ENCODE data around the gene PMF1. TPM values are rescaled to one million over a fixed set of nuclear protein-coding genes. Genes with fewer than 3 reads are reported as not detected.

Gene PMF1
- total and polyA plus RNA-seq, 2 of the 13 experiments (the other 11 are each of a cell fraction or from before 2014, with no cell fraction given): 72.5 to 89.0 TPM

GRCh38 chr1:156241311-156241811, 28.6 kb downstream of the PMF1 start:
- Histone ChIP-seq H3K36me3 (replicated peaks in 1 of 2; ENCODE audit: control insufficient read depth in 1 of 2, insufficient read depth in 2 of 2, low read length in 2 of 2) (peaks cover 12 to 28% of the 10 kb centered on the region in 2 experiments), H3K27me3 (ENCODE audit: control insufficient read depth in 1 of 2, insufficient read depth in 2 of 2, low read length in 2 of 2) (no peaks in the 10 kb centered on the region), H3K79me2 (ENCODE audit: insufficient read depth, low read length) (no peaks in the 10 kb centered on the region), H3K27ac (ENCODE audit: extremely low read length, insufficient read depth, low read length) (no peak overlapping the region), H3K4me3 (replicated peaks in 1 of 3; ENCODE audit: insufficient read depth in 1 of 3, low read depth in 2 of 3, low read length in 3 of 3) (no peak overlapping the region), H3K4me2 (ENCODE audit: low read depth, low read length) (no peak overlapping the region), H3K9ac (ENCODE audit: insufficient read depth, low read depth, low read length) (no peak overlapping the region), H2AFZ (ENCODE audit: low read length) (no peak overlapping the region), H4K20me1 (ENCODE audit: insufficient read depth, low read length) (no peaks in the 10 kb centered on the region), H3K4me1 (ENCODE audit: insufficient read depth, low read length) (peaks cover 14% of the 10 kb centered on the region), H3K9me3 (ENCODE audit: low read length) (no peaks in the 10 kb centered on the region)
- FAIRE-seq (no peak), ATAC-seq (no peak), DNase-seq (ENCODE audit: low spot score) (no peak)
- POLR2A ChIA-PET: no interaction called here
- CTCF ChIA-PET (ENCODE audit: low intra/inter-chr PET ratio, low total read pairs): no interaction called here
- in situ Hi-C loops (cut with HindIII; ENCODE audit: extremely low pct_ligation_motif_present, low pct_unique_long_range_greater_than_20kb) (no loop called here), intact Hi-C loops (cut with micrococcal nuclease; ENCODE audit: unreplicated experiment) (no loop called here)
- TF ChIP-seq FOXO4 (CRISPR knock-in tag; conservative IDR thresholded peaks at IDR 0.05) (no peak), ZNF83 (CRISPR knock-in tag; IDR thresholded peaks at IDR 0.05; ENCODE audit: borderline replicate concordance) (no peak), PAWR (CRISPR knock-in tag; IDR thresholded peaks at IDR 0.05; ENCODE audit: borderline replicate concordance) (no peak), ZNF775 (CRISPR knock-in tag; IDR thresholded peaks at IDR 0.05; ENCODE audit: borderline replicate concordance) (no peak), ONECUT2 (CRISPR knock-in tag; IDR thresholded peaks at IDR 0.05) (no peak), SOX13 (IDR thresholded peaks at IDR 0.05) (no peak), SOX13 (CRISPR knock-in tag; conservative IDR thresholded peaks at IDR 0.05 in 1 of 2, IDR thresholded peaks at IDR 0.05 in 1 of 2) (no peak), HNRNPK (IDR thresholded peaks at IDR 0.05; ENCODE audit: low read depth, low read length, poor library complexity, severe bottlenecking) (no peak), FOXM1 (CRISPR knock-in tag; IDR thresholded peaks at IDR 0.05) (no peak), MTF2 (CRISPR knock-in tag; IDR thresholded peaks at IDR 0.05; ENCODE audit: borderline replicate concordance) (no peak), ZNF230 (CRISPR knock-in tag; IDR thresholded peaks at IDR 0.05) (no peak), SRY (CRISPR knock-in tag; IDR thresholded peaks at IDR 0.05) (no peak), ZNF550 (CRISPR knock-in tag; IDR thresholded peaks at IDR 0.05; ENCODE audit: borderline replicate concordance) (no peak), HBP1 (CRISPR knock-in tag; IDR thresholded peaks at IDR 0.05; ENCODE audit: low read depth) (no peak)
- TF ChIP-seq, protein P1, sequence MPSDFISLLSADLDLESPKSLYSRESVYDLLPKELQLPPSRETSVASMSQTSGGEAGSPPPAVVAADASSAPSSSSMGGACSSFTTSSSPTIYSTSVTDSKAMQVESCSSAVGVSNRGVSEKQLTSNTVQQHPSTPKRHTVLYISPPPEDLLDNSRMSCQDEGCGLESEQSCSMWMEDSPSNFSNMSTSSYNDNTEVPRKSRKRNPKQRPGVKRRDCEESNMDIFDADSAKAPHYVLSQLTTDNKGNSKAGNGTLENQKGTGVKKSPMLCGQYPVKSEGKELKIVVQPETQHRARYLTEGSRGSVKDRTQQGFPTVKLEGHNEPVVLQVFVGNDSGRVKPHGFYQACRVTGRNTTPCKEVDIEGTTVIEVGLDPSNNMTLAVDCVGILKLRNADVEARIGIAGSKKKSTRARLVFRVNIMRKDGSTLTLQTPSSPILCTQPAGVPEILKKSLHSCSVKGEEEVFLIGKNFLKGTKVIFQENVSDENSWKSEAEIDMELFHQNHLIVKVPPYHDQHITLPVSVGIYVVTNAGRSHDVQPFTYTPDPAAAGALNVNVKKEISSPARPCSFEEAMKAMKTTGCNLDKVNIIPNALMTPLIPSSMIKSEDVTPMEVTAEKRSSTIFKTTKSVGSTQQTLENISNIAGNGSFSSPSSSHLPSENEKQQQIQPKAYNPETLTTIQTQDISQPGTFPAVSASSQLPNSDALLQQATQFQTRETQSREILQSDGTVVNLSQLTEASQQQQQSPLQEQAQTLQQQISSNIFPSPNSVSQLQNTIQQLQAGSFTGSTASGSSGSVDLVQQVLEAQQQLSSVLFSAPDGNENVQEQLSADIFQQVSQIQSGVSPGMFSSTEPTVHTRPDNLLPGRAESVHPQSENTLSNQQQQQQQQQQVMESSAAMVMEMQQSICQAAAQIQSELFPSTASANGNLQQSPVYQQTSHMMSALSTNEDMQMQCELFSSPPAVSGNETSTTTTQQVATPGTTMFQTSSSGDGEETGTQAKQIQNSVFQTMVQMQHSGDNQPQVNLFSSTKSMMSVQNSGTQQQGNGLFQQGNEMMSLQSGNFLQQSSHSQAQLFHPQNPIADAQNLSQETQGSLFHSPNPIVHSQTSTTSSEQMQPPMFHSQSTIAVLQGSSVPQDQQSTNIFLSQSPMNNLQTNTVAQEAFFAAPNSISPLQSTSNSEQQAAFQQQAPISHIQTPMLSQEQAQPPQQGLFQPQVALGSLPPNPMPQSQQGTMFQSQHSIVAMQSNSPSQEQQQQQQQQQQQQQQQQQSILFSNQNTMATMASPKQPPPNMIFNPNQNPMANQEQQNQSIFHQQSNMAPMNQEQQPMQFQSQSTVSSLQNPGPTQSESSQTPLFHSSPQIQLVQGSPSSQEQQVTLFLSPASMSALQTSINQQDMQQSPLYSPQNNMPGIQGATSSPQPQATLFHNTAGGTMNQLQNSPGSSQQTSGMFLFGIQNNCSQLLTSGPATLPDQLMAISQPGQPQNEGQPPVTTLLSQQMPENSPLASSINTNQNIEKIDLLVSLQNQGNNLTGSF (CRISPR knock-in tag; IDR thresholded peaks at IDR 0.05): no peak
- WGBS (ENCODE audit: low lambda C conversion rate): 89% methylated on average over 4 of the region's 15 CpGs
- no TSS peak for BruUV-seq (replicated peaks)

Measured in HepG2 (cell line).